ENCODE measurements around the gene CPVL. TPM values are rescaled to one million over a fixed set of nuclear protein-coding genes. Genes with fewer than 3 reads are reported as not detected.

The CPVL gene
- total and polyA plus RNA-seq, 2 of the 8 experiments (the other 6 are each of a cell fraction or from before 2014, with no cell fraction given), result 40.0 to 55.0 TPM

DNA sequence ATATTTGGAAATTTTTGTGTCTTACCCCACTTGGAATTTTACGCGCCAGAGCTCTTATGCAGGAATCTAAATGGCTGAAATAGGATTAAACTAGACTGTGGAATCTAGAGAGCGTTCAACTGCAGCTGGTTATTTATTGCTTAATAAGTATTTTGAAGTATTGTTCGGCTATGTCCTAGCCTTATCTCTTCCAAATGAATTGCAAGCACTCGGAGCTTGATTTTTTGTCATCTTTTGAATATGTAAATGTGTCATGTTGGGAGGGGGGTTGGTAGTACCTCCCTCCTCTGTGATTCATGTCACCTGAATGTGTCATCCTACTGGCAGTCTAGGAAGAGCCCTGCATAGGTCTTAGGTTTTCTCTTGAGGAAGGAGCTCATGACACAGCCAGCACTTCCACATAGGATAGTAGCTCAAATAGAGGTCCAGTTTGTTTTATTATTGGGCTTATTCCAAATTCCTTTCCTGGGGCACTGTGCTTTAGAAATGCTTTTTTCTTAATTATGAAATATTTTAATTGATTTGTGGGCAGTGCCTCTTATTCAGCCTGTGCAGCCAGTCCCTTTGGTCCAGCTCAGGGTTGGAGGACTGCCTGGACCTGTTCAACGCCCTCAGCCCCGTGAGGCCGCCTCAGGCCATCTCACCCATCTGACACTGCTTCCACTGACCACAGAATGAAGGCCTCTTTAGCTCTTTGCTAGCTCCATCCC, 165.7 kb downstream of the CPVL start:
- 93% methylated on average over 8 of the region's 8 CpGs; no CpG with 5 or more reads in 1 of the 2 experiments for WGBS, 2 experiments (ENCODE audit: extremely low coverage in 1 of 2, insufficient coverage in 1 of 2, insufficient read length in 1 of 2, insufficient replicate concordance in 2 of 2, low coverage in 1 of 2, low lambda C conversion rate in 2 of 2, missing lambda C conversion rate in 1 of 2)
- CTCF ChIA-PET (ENCODE audit: partially characterized antibody), result interaction anchor here (1.2 to 10.0 kb wide), 10 partner anchors 10 to 126 kb away, joined by 3 to 59 read pairs (median 4); partner anchors contain the start of gene TRIL

More for the DNA sequence above, 165.7 kb downstream of the CPVL start:
- H4K8ac ChIP-seq (ENCODE audit: extremely low read depth, insufficient read depth, low read length), result no peak overlapping the region
- H3K4ac ChIP-seq (replicated peaks; ENCODE audit: insufficient read length, low read depth, low read length), result no peak overlapping the region
- no peak overlapping the region for H4K5ac ChIP-seq (ENCODE audit: insufficient read length, low read depth, low read length)
- H3K36me3 ChIP-seq (ENCODE audit: control insufficient read depth in 2 of 4, insufficient read depth in 4 of 4, low read length in 3 of 4), result no peaks in the 10 kb centered on the region
- no peaks in the 10 kb centered on the region for H3K79me1 ChIP-seq (ENCODE audit: low read depth, low read length)
- no peak overlapping the region for H2BK120ac ChIP-seq (replicated peaks; ENCODE audit: low read depth, low read length)
- no peak overlapping the region for H3K4me3 ChIP-seq (ENCODE audit: extremely low read depth in 1 of 4, insufficient read depth in 2 of 4, low read depth in 3 of 4, low read length in 4 of 4)
- H3K27me3 ChIP-seq (replicated peaks in 1 of 4; ENCODE audit: control insufficient read depth in 3 of 4, extremely low read depth in 1 of 4, insufficient read depth in 3 of 4, low read length in 3 of 4), result no peaks in the 10 kb centered on the region
- H3K4me2 ChIP-seq (ENCODE audit: insufficient read depth in 1 of 2, low read depth in 2 of 2, low read length in 2 of 2), result no peak overlapping the region
- H3K23me2 ChIP-seq (ENCODE audit: low read depth, low read length), result no peaks in the 10 kb centered on the region
- DNase-seq (ENCODE audit: low read depth in 1 of 2, low spot score in 2 of 2) (no peak), FAIRE-seq (no peak)
- no peak overlapping the region for H4K91ac ChIP-seq (replicated peaks; ENCODE audit: insufficient read length, low read length)
- no peak overlapping the region for H2AK5ac ChIP-seq (ENCODE audit: low read depth, low read length)
- H3K9me3 ChIP-seq (ENCODE audit: insufficient read depth in 2 of 2, low read depth in 1 of 2, low read length in 1 of 2), result no peaks in the 10 kb centered on the region
- TF ChIP-seq CEBPB (IDR thresholded peaks at IDR 0.05; ENCODE audit: low read depth, low read length) (no peak), TEAD4 (IDR thresholded peaks at IDR 0.05; ENCODE audit: low read depth, low read length) (no peak), HDAC2 (IDR thresholded peaks at IDR 0.05; ENCODE audit: borderline replicate concordance in 1 of 2, low read depth in 2 of 2, low read length in 2 of 2) (no peak)
- POLR2A ChIA-PET (ENCODE audit: partially characterized antibody), result interaction anchor here (1.0 to 3.0 kb wide), 3 partner anchors 11 to 24 kb away, joined by 3 to 7 read pairs (median 5); no protein-coding TSS in a partner anchor
- no peak overlapping the region for H2BK15ac ChIP-seq (ENCODE audit: low read length)
- no peak overlapping the region for H3K14ac ChIP-seq (ENCODE audit: insufficient read length)
- no peak overlapping the region for H3K9ac ChIP-seq (replicated peaks in 1 of 4; ENCODE audit: extremely low read depth in 1 of 4, low read depth in 3 of 4, low read length in 3 of 4)
- no peaks in the 10 kb centered on the region for H3K79me2 ChIP-seq (ENCODE audit: control insufficient read depth in 1 of 2, insufficient read depth in 2 of 2, low read length in 2 of 2)
- H2BK12ac ChIP-seq (ENCODE audit: low read depth, low read length), result no peak overlapping the region
- H3K18ac ChIP-seq (ENCODE audit: extremely low read depth, low read length), result no peak overlapping the region
- H3K27ac ChIP-seq (ENCODE audit: low read depth, low read length), result no peak overlapping the region
- H3K56ac ChIP-seq (replicated peaks; ENCODE audit: insufficient read length, low read depth, low read length), result no peak overlapping the region
- no peak overlapping the region for H2BK5ac ChIP-seq (ENCODE audit: low read depth, low read length)
- no peak overlapping the region for H3K23ac ChIP-seq (ENCODE audit: insufficient read length)
- H3K4me1 ChIP-seq (replicated peaks in 1 of 4; ENCODE audit: control insufficient read depth in 3 of 4, insufficient read depth in 4 of 4, low read length in 3 of 4), result peaks cover 5 to 14% (median 11%) of the 10 kb centered on the region in 4 experiments
- no peak overlapping the region for H2AFZ ChIP-seq (ENCODE audit: low read length)
- no peak overlapping the region for H2BK20ac ChIP-seq (ENCODE audit: low read length)
- H4K20me1 ChIP-seq (replicated peaks in 1 of 2; ENCODE audit: control insufficient read depth in 1 of 2, insufficient read depth in 2 of 2, low read length in 2 of 2), result no peaks in the 10 kb centered on the region

Measured in H1 (cell line).